ENCODE data around the gene WDFY1. TPM values are rescaled to one million over a fixed set of nuclear protein-coding genes. Genes with fewer than 3 reads are reported as not detected.
A peak's percentile ranks its signal among the peaks of the same experiment; 100 is the strongest.

The WDFY1 gene, protein sequence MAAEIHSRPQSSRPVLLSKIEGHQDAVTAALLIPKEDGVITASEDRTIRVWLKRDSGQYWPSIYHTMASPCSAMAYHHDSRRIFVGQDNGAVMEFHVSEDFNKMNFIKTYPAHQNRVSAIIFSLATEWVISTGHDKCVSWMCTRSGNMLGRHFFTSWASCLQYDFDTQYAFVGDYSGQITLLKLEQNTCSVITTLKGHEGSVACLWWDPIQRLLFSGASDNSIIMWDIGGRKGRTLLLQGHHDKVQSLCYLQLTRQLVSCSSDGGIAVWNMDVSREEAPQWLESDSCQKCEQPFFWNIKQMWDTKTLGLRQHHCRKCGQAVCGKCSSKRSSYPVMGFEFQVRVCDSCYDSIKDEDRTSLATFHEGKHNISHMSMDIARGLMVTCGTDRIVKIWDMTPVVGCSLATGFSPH
- total RNA-seq, result 10 to 100 TPM; 32.6 to 90.1 (median 41.2) TPM

DNA sequence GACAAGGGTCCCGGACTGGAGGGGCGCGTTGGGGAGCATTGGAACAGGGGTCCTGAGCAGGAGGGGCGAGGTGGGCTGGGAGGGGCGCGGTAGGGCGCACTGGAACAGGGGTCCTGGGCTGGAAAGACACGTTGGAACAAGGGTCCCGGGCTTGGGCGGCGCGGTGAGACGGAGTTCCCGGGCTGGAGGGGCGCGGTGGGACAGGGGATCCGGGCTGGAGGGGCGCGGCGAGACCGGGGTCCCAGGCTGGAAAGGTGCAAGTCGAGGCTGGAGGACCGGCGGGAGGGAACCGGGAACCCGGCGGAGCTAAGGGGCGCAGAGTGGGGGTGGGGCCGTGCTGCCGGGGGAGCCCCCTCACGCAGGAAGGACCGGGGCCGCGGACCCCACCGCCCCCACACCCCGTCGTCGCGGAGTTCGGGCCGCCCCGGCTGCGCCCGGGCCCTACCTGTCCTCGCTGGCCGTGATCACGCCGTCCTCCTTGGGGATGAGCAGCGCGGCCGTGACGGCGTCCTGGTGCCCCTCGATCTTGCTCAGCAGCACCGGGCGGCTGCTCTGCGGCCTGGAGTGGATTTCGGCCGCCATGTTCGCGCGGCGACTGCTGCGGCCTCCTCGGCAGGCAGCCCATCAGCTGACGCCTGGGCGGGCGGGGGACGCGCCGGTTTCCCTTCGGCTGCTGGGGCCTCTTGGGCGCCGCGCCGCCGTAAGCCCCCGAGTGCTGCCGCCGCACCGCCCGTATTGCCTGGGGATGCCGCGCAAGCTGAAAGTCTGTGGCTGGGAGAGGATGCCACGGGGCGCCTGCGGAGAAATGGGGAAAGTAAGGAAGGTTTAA is at the start of gene WDFY1:
Gene WDFY1 (minus strand): TSS at position 633 of the 829 bp plus-strand sequence. CDS start 51 bp downstream, at position 582.
- no peaks in the 10 kb centered on the region for H3K9me3 ChIP-seq
- H3K36me3 ChIP-seq, result no peaks in the 10 kb centered on the region
- ATAC-seq (ENCODE audit: low FRiP score in 2 of 2), result peak; percentile 95 to 98
- DNase-seq, result peak; percentile 92 to 98
- peak within 1 kb of the TSS; percentile 88 to 98 (median 96) for H3K4me3 ChIP-seq
- H3K27ac ChIP-seq, result peak within 1 kb of the TSS; percentile 94 to 97 (median 96)
- H3K4me1 ChIP-seq, result peaks cover 25 to 53% (median 39%) of the 10 kb centered on the region in 4 donors
- no peaks in the 10 kb centered on the region for H3K27me3 ChIP-seq
- whole genome bisulfite sequencing, 2 donors, result 0 to 1% methylated on average over 21 to 64 of the region's 87 CpGs
- TF ChIP-seq EP300 (IDR thresholded peaks at IDR 0.05) (peak in 1 of 4 donors; percentile 22), POLR2AphosphoS5 (IDR thresholded peaks at IDR 0.05) (peak; percentile 91 to 93), POLR2A (IDR thresholded peaks at IDR 0.05) (peak in 3 of 4 donors; percentile 62 to 94 (median 66))
- TF ChIP-seq, protein P1, sequence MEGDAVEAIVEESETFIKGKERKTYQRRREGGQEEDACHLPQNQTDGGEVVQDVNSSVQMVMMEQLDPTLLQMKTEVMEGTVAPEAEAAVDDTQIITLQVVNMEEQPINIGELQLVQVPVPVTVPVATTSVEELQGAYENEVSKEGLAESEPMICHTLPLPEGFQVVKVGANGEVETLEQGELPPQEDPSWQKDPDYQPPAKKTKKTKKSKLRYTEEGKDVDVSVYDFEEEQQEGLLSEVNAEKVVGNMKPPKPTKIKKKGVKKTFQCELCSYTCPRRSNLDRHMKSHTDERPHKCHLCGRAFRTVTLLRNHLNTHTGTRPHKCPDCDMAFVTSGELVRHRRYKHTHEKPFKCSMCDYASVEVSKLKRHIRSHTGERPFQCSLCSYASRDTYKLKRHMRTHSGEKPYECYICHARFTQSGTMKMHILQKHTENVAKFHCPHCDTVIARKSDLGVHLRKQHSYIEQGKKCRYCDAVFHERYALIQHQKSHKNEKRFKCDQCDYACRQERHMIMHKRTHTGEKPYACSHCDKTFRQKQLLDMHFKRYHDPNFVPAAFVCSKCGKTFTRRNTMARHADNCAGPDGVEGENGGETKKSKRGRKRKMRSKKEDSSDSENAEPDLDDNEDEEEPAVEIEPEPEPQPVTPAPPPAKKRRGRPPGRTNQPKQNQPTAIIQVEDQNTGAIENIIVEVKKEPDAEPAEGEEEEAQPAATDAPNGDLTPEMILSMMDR (IDR thresholded peaks at IDR 0.05), result peak in 1 of 6 experiments; percentile 17

DNA sequence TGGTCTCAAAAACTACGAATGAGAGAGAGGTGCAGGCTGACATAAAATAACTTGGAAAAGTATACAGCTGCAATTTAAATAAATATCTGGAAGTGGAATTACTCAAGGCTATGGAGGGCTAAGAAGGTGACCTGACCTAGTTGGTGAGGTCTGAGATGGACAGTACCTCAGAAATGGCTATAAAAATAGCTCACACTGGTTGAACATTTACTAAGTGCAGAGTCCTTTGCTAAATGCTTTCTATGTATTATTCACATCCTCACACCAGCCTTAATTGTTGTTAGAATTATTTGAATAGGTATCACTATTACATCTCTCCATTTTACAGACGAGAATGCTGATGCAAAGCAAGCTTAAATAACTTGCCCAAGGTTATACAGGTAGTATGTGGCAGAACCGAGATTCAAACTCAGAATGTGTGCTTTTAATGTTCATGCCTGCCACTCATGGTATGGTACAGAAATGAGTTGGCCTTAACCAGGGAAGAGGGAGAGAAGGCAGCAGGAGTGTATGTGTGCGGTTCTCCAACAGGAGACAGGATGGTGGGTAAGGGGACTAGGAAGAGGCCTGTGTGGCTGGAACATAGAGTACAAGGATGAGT is 49.5 kb upstream of the WDFY1 start:
- DNase-seq (no peak), ATAC-seq (ENCODE audit: low FRiP score in 2 of 2) (no peak)
- Histone ChIP-seq H3K36me3 (no peaks in the 10 kb centered on the region), H3K4me3 (no peak overlapping the region), H3K4me1 (no peaks in the 10 kb centered on the region), H3K27me3 (no peaks in the 10 kb centered on the region), H3K27ac (no peak overlapping the region), H3K9me3 (no peaks in the 10 kb centered on the region)
- WGBS, 2 donors, result 85 to 89% methylated on average over 4 of the region's 4 CpGs
- no peak for TF ChIP-seq POLR2A (IDR thresholded peaks at IDR 0.05)
- TF ChIP-seq POLR2AphosphoS5 (IDR thresholded peaks at IDR 0.05), result no peak
- TF ChIP-seq EP300 (IDR thresholded peaks at IDR 0.05), result no peak
- TF ChIP-seq, protein P1 (IDR thresholded peaks at IDR 0.05), result no peak

DNA sequence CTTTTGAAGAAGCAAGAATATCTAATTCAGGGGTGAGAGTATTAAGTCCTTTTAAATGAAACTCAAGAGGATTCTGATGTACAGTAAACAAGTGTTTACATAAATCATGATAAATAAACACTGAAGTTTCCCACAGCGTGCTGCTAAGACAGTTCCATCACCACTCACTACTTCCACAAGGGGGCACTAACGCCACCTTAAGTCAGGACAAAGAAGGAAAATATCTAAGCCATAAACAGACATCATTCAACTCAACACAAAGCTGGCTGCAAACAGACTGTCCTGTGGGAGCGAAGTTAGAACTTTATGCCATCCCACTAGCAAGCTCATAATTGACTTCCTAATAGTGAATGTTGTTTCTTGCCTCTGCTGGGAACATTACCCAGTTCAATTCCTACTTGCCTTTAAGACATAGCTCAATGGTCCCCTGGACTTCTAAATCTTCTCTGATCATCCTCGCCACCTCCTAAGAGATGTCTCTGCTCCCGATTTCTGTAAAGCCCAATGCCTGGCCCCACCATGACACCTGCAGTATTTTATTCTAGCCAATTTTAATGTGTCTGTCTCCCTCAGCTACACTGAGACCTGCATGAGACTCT is 48.6 kb upstream of the WDFY1 start:
- Histone ChIP-seq H3K27ac (no peak overlapping the region), H3K36me3 (no peaks in the 10 kb centered on the region), H3K9me3 (no peaks in the 10 kb centered on the region), H3K4me3 (no peak overlapping the region), H3K4me1 (no peaks in the 10 kb centered on the region), H3K27me3 (no peaks in the 10 kb centered on the region)
- DNase-seq (peak in 1 of 2 donors; percentile 28), ATAC-seq (ENCODE audit: low FRiP score in 2 of 2) (peak in 1 of 2 donors; percentile 85)
- 32% methylated on average over 5 of the region's 5 CpGs for WGBS, 2 donors
- TF ChIP-seq POLR2A (IDR thresholded peaks at IDR 0.05), result no peak
- TF ChIP-seq, protein P1 (IDR thresholded peaks at IDR 0.05), result peak; percentile 44 to 74 (median 66)

DNA sequence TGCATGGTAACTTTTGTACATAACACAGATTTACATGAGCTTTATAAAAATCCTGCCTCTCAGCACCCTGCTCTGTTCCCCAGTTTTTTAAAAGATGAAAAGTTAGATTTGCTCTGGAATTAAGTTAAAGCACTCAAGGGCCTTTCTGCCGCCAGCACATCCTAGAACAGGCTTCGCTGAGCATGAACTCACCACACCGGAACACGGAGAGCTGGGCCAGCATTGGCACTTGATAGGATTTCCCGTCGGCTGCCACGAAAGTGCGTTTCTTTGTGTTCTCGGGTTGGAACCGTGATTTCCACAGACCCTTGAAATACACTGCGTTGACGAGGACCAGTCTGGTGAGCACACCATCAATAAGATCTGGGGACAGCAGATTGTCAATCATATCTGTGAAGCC is 46.5 kb upstream of the WDFY1 start:
- no peak overlapping the region for H3K4me3 ChIP-seq
- no peak overlapping the region for H3K27ac ChIP-seq
- 91 to 92% methylated on average over 12 of the region's 12 CpGs for WGBS, 2 donors
- no peaks in the 10 kb centered on the region for H3K36me3 ChIP-seq
- H3K27me3 ChIP-seq, result no peaks in the 10 kb centered on the region
- no peaks in the 10 kb centered on the region for H3K9me3 ChIP-seq
- no peak for DNase-seq
- no peaks in the 10 kb centered on the region for H3K4me1 ChIP-seq
- TF ChIP-seq, protein P1 (IDR thresholded peaks at IDR 0.05), result no peak
- no peak for TF ChIP-seq POLR2AphosphoS5 (IDR thresholded peaks at IDR 0.05)
- TF ChIP-seq EP300 (IDR thresholded peaks at IDR 0.05), result no peak
- TF ChIP-seq POLR2A (IDR thresholded peaks at IDR 0.05), result no peak
- no peak for ATAC-seq (ENCODE audit: low FRiP score in 2 of 2)
